HUDEP-2 (cell line): ENCODE measurements around the gene PEX19.

Experiments
- DNase-seq, 76 experiments: peaks; one replicate each; lab custom pipeline; 2025; ENCODE audit not compliant: unreplicated experiment in 76 of 76; lab: John Stamatoyannopoulos, UW

PEX19 gene

GRCh38 chr1:160282807-160283206 is 2.1 kb downstream of the PEX19 start:
- DNase-seq = no peak

DNA sequence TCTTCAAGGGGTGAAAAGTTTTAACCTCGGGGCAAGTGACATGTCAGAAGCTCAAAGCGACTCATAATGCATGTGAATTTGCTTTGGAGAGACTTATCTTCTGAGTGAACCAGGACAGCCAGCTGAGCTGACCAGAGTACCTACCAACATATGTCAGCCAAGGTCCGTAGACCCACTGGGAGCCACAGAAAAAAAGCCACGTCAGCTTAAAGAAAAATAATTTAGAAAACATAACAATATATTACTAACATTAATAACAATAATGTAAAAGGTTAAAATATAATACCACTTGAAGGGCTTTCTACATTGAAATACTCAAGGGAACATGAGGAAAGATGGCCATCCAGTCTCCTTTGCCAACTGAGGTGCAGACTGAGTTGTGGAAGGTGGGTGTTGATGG is 6.9 kb downstream of the PEX19 start:
- DNase-seq = no peak

- DNase-seq = no peak
Observed at GRCh38 chr1:160277330-160277729, 7.6 kb downstream of the PEX19 start.

- no peak for DNase-seq
Observed at GRCh38 chr1:160271025-160271424, 13.9 kb downstream of the PEX19 start.

GRCh38 chr1:160267284-160267991 is 17.5 kb downstream of the PEX19 start:
- no peak for DNase-seq

GRCh38 chr1:160264795-160265307 is 20.1 kb downstream of the PEX19 start:
- DNase-seq = no peak

GRCh38 chr1:160261893-160262794 is 22.8 kb downstream of the PEX19 start, which contains the start of gene DCAF8:
DCAF8 (minus strand) TSS chr1:160262549; CDS start chr1:160244008, 18,541 bp downstream.
- peak; percentile 45 to 98 (median 94) for DNase-seq

DNA sequence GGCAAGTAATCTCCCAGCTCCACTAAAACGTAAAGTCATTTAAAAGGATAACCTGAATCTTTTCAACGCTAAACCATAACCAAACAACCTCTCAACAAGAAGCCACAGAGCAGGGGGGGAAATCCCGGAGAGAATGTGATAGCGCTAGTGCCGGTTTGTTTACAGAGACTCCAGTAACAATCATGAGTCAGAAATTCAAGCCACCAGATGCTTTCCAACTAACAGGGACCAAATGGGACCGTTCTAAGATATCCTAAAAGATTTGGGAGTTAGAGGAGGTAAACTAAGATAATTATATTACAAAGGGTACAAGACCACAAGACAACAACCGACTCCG is 23.4 kb downstream of the PEX19 start:
- peak in 31 of 76 experiments; percentile 0 to 63 (median 24) for DNase-seq

DNA sequence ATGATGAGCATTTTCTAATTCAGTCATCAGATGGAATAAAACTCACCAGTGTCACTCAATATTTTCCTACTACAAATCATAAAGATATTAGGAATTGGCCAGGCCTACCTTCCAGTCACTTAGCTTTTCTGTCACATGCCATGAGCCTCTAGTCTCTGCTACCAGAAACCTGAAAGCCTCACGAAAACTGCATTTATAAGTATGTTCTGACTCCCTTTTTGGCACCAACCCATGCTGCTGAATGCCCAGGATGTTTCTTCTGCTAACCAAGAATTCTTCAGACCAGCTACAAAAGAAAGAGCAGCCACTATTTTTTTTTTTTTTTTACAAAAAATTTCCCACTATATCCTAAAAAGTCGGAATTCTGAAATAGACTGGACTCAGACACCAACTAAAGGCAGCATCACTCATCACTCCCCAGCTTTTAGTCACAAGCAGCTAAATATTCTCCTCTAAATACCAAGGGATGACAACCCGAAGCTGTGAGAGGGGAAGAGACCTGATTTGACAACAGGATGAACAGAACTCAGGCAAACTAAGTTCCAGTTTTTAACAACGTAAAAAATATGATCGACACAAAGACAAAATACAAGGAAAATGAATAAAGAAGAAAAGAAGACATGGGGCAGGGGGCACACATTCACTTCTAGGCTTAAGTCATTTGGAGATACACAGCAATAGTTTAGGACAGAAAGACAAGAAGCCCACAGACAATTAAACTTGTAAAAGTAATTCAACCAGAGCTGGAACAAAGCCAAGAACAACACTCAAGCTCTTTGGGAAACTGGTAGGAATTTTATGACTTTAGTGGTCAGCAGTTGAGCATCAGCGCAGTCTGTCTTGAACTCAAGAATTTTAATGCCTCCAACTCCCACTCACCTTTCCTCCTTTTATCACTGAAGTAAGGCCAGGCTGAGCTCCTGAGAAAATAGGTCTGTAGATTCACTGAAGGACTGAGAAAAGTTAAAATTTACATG is 24.2 kb downstream of the PEX19 start:
- peak in 7 of 76 experiments; percentile 1 to 26 (median 11) for DNase-seq

GRCh38 chr1:160258177-160258798 is 26.6 kb downstream of the PEX19 start:
- DNase-seq = no peak

- DNase-seq = no peak
Observed at GRCh38 chr1:160257411-160258015, 27.4 kb downstream of the PEX19 start.

DNA sequence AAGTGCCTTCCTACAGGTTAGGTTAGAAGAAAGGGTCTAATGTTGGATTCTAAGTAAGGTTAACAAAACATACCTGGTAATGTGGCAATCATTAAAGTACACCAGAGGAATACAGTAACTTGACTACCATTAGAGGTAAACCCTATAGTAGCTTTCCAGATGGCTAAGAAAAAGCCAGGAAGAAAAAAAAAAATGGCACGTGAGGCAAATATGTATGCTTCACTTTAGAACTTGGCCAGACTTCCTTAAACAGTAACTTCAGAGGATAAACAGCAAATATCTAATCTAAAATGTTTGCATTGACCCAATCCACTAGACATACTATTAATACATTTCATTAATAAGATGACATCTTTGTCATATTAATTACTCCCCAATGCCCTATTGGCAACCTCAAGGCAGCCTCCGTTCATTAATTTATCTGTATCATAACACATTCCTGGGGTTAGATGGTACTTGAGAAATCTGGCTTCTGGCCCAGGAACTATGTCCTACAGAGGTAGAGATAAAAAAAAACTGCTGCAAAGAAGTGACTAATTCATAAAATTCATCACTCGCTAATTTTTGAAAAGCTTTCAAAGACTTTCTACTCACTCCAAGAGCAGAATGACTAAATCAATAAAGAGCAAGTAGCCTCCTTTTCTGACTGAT is 28.4 kb downstream of the PEX19 start:
- DNase-seq = peak in 59 of 76 experiments; percentile 3 to 82 (median 54)

- DNase-seq = no peak
Observed at GRCh38 chr1:160255781-160256300, 29.1 kb downstream of the PEX19 start.

DNA sequence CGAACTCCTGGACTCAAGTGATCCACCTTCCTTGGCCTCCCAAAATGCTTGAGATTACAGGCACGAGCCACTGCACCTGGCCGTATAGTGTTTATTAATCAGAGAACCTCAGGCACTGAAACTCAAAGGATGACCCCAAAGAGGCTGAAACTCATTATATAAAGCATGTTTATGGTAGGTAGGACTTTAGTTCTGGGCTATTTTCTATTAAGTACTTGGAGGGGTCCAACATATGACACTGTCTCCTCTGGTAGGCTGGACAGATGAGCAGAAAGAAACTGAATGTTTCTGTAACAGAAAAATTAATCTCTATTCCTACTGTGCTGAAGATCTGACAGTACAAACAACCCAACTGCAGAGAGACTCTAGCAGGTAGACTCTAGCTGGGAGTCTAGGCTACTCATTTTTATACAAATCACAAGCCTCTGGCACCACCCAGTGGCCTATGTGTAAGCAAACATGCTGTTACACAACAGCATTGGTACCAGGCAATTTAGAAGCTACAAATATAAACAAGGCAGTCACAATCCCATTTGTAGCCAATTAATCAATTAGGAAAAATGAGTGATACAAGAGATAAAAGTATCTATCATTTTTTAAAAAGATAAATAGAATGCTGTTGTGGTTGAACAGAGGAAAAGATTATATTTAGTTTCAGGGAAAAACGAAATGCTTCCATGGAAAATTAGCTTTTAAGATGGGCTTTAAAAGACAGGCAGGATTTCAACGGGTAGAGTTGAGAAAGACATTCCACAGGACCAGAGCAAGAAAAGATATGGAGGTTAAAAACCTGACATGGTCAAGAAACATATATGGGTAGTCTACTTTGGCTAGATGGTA is 33.0 kb downstream of the PEX19 start:
- peak in 55 of 76 experiments; percentile 3 to 56 (median 33) for DNase-seq

DNA sequence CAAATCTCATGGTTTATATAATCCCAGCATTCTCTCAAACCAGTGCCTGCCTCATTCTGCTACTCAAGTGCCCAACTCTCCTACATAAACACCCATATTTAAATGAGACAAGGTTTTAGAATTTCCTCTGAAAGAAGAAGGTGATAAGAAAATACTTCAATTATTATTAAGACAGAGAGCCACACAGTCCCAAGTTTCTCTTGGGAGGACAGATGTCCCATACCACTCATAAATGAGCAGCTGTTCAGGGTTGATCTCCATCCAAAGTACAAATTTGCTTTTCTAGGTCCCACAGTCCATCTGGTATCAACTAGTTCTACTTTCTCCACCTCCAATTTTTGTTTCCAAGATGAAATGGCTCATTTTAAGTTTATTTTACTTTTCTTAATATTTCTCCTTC is 33.9 kb downstream of the PEX19 start:
- DNase-seq = no peak

DNA sequence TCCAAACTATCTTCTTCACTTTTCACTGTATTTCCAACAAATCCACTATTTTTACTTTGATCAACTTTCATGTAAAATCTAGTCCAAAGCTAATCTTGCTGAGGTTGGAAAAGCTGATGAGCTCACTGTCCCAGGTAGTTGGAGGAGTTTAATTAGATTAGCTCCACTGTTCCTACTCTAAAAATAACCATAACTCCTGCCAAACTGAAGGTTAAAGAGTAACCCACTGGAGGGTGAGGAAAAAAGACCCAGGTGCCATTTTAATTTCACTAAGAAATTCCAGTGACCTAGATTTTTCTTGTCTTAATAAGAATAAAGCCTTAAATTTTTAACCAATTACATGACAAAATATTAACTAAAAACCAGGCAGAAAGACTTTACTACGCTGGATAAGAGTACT is 37.9 kb downstream of the PEX19 start:
- DNase-seq = no peak

DNA sequence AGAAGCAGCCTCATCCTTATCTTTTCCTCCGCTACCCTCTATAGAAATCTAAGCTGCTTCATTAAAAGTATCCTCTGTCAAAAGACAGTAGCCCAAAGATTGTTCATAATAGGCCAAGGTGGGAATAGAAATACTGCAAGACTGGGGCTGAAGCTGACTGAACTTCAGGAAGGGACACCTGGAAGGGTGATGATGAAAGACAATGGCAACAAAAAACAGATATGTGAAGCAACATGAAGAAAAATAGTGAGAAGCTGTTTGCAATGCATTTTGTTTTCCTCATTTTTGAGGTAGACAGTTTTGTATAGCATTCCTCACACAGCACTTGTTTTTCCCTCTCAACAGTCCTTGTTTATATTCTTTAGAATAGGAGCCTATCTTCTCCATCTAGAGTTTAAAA is 39.5 kb downstream of the PEX19 start:
- DNase-seq = no peak

- no peak for DNase-seq
Observed at GRCh38 chr1:160244209-160244608, 40.7 kb downstream of the PEX19 start.
